Right atrium auricular region (tissue), 2 donors: Measurements from ENCODE around the gene SLC23A1. TPM values are rescaled to one million over a fixed set of nuclear protein-coding genes. Genes with fewer than 3 reads are reported as not detected.
A peak's percentile ranks its signal among the peaks of the same experiment; 100 is the strongest.

Experiments used
- DNase-seq: peaks from one replicate; pipeline ENCODE4 v3.0.0-alpha.2; 2019; ENCODE audit warnings: low spot score
- H3K27ac ChIP-seq, 2 donors: fragments of 200-600 bp; sonication (generic); 1 replicate in 1 of 2; 2 replicates in 1 of 2; pipeline ENCODE4 v1.5.1; 2016 to 2019
- H3K27me3 ChIP-seq, 2 donors: fragments of 200-600 bp; sonication (generic); one replicate each; pipeline versions ENCODE4 v1.5.1 to v1.6.0; 2017 to 2019
- H3K36me3 ChIP-seq: fragments of 200-600 bp; sonication (generic); one replicate; pipeline ENCODE4 v1.5.1; 2016
- H3K4me1 ChIP-seq, 2 donors: fragments of 200-600 bp; sonication (generic); one replicate each; pipeline versions ENCODE4 v1.5.1 to v1.6.0; 2017 to 2019
- H3K4me3 ChIP-seq, 2 donors: fragments of 200-600 bp; sonication (generic); 1 replicate in 1 of 2; 2 replicates in 1 of 2; pipeline ENCODE4 v1.5.1; 2017 to 2019; ENCODE audit warnings: mild to moderate bottlenecking in 1 of 2, moderate library complexity in 1 of 2
- H3K9me3 ChIP-seq, 2 donors: fragments of 200-600 bp; sonication (generic); one replicate each; pipeline ENCODE4 v1.5.1; 2019
- total RNA-seq, 2 donors: library from RNA; depleted of rRNA; stranded (reverse); fragments of >200 nt; gene quantifications; one replicate each; pipeline ENCODE4 v1.1.0, GENCODE V29; 2016
- TF ChIP-seq, protein P1 (sequence below), 2 donors: fragments of 200-600 bp; sonication (generic); IDR thresholded peaks; one replicate each; pipeline ENCODE4 v1.5.1; 2019; ENCODE audit warnings: antibody characterized with exemption in 2 of 2

The SLC23A1 gene
- total RNA-seq, 2 donors from 2014 or later, result not detected

- H3K4me3 ChIP-seq, result peak overlapping the region; percentile 39 to 57
- no peak for DNase-seq
- TF ChIP-seq, protein P1, sequence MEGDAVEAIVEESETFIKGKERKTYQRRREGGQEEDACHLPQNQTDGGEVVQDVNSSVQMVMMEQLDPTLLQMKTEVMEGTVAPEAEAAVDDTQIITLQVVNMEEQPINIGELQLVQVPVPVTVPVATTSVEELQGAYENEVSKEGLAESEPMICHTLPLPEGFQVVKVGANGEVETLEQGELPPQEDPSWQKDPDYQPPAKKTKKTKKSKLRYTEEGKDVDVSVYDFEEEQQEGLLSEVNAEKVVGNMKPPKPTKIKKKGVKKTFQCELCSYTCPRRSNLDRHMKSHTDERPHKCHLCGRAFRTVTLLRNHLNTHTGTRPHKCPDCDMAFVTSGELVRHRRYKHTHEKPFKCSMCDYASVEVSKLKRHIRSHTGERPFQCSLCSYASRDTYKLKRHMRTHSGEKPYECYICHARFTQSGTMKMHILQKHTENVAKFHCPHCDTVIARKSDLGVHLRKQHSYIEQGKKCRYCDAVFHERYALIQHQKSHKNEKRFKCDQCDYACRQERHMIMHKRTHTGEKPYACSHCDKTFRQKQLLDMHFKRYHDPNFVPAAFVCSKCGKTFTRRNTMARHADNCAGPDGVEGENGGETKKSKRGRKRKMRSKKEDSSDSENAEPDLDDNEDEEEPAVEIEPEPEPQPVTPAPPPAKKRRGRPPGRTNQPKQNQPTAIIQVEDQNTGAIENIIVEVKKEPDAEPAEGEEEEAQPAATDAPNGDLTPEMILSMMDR (IDR thresholded peaks at IDR 0.05), result no peak
Observed at GRCh38 chr5:139404484-139404840, 21.4 kb upstream of the SLC23A1 start.

DNA sequence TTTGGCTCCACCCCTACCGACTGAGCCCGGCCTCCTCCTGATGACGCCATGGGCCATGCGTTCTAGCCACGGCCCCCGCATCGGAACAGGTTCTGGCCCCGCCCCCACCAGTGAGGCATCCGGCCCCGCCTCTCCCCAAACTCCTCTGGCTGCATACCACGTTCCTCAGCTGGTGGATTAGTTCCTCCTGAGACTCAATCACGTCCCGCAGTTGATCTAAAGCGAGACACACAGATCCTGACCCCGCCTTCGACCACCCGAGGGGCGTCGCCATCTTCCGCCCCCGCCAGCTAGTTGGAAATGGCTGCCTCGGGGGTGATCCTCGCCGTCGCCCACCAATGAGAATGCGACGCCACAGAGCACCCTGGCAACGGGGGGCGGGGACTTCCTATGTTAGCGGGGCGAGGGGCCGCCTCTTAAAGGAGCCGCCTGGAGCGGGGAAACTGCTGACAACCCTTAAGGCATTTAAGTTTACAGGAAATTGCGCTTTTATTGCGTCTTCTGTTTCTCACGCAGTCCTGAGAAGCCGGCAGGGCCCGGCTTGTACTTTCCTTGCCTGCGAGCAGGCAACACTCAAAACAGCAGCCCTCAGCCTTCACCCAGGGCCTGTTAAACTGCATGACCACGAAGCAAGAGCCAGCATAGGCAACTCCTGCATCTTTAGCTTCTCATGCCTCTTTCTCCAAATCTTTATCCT is 20.8 kb upstream of the SLC23A1 start, which contains the start of gene SPATA24:
TSS of gene SPATA24 (minus strand) at position 303 of the 697 bp plus-strand sequence. CDS start at position 274, 29 bp downstream.
- Histone ChIP-seq H3K27me3 (no peaks in the 10 kb centered on the region), H3K36me3 (no peaks in the 10 kb centered on the region), H3K9me3 (no peaks in the 10 kb centered on the region), H3K27ac (peak within 1 kb of the TSS; percentile 90 to 93), H3K4me1 (peaks cover 4 to 21% of the 10 kb centered on the region in 2 donors), H3K4me3 (peak within 1 kb of the TSS; percentile 39 to 57)
- TF ChIP-seq, protein P1 (IDR thresholded peaks at IDR 0.05), result no peak
- peak; percentile 99 for DNase-seq

More at GRCh38 chr5:139404484-139404840, 21.4 kb upstream of the SLC23A1 start:
- Histone ChIP-seq H3K9me3 (no peaks in the 10 kb centered on the region), H3K36me3 (no peaks in the 10 kb centered on the region), H3K4me1 (peaks cover 4 to 21% of the 10 kb centered on the region in 2 donors), H3K27me3 (no peaks in the 10 kb centered on the region), H3K27ac (peak overlapping the region; percentile 90 to 93)

- TF ChIP-seq, protein P1 (IDR thresholded peaks at IDR 0.05), result no peak
- H3K4me3 ChIP-seq, result peak overlapping the region; percentile 39 to 57
- H3K4me1 ChIP-seq, result peaks cover 4 to 21% of the 10 kb centered on the region in 2 donors
- H3K27me3 ChIP-seq, result no peaks in the 10 kb centered on the region
- no peak for DNase-seq
- no peaks in the 10 kb centered on the region for H3K9me3 ChIP-seq
- peak overlapping the region; percentile 90 to 93 for H3K27ac ChIP-seq
- no peaks in the 10 kb centered on the region for H3K36me3 ChIP-seq
Observed at GRCh38 chr5:139403418-139403786, 20.3 kb upstream of the SLC23A1 start.

DNA sequence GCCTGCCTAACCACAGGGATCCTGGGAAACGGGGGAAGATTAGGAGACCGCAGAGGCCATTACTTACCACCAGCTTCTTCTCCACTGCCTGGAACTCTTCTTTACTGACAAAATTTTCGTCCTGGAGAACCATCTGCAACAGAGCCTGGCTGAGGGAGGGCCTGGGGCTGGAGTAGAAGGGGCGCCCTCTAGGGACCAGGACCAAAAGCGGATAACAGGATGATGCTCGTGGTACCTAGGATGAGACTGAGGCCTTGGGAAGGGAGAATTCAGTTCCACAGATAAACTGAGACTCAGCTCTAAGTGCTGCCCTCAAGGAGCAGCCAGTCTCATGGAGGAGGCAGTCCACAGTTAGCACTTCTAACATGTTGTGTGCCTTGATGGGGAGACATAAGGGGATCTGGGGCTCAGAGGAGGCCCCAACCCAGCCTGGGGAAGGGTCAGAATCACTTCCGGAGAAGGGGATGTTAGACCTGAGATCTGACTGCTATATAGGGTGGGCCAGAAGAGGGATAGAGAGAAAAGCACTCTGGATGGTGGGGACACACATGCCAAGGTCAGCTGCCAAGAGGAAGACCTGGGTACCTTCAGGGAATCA is 19.6 kb upstream of the SLC23A1 start:
- Histone ChIP-seq H3K27me3 (no peaks in the 10 kb centered on the region), H3K4me1 (peaks cover 4 to 21% of the 10 kb centered on the region in 2 donors), H3K9me3 (no peaks in the 10 kb centered on the region), H3K27ac (peak overlapping the region; percentile 90 to 93), H3K4me3 (no peak overlapping the region), H3K36me3 (no peaks in the 10 kb centered on the region)
- no peak for DNase-seq
- TF ChIP-seq, protein P1 (IDR thresholded peaks at IDR 0.05), result peak in 1 of 2 donors; percentile 41

DNA sequence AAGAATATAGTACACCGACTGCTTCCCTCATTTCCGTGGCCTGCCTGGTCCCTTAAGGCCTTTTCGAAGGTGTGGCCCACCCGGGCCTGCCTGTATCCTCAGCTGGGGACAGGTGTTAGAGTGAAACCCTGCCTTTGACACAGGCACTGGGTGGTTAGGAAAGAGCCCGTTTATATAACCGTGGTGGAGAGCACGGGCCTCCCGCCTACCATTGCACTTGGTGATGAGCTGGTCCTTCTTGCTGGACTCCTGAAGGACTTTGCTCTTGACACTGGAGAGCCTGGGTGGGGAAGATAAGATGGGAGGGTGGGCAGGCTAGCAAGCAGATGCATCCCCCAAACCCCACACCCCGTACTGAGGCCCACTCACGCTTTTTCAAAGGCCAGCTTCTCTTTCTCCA is 18.4 kb upstream of the SLC23A1 start:
- no peaks in the 10 kb centered on the region for H3K27me3 ChIP-seq
- H3K27ac ChIP-seq, result no peak overlapping the region
- peaks cover 4 to 29% of the 10 kb centered on the region in 2 donors for H3K4me1 ChIP-seq
- H3K9me3 ChIP-seq, result no peaks in the 10 kb centered on the region
- no peaks in the 10 kb centered on the region for H3K36me3 ChIP-seq
- TF ChIP-seq, protein P1 (IDR thresholded peaks at IDR 0.05), result no peak
- no peak overlapping the region for H3K4me3 ChIP-seq
- no peak for DNase-seq
